IMR-90 (cell line): Measurements from ENCODE around the gene GIT1.

Experiments used
- CEBPB ChIP-seq: IDR thresholded peaks from 2 replicates; pipeline ENCODE4 v1.6.1; 2012; ENCODE audit warnings: low read depth, low read length, improper control_type of control experiment
- CTCF ChIP-seq: conservative IDR thresholded peaks from 2 replicates; pipeline ENCODE4 v1.5.1; 2012; ENCODE audit warnings: mild to moderate bottlenecking, low read depth, low read length, improper control_type of control experiment
- ELK1 ChIP-seq: fragments of 150-350 bp; IDR thresholded peaks from 2 replicates; pipeline ENCODE4 v1.6.1; 2016; ENCODE audit warnings: low read depth, mild to moderate bottlenecking, low read length, moderate library complexity, borderline replicate concordance
- FOS ChIP-seq: fragments of 150-350 bp; IDR thresholded peaks from 2 replicates; pipeline ENCODE4 v1.6.1; 2016; ENCODE audit warnings: low read depth, low read length
- MAFK ChIP-seq: IDR thresholded peaks from 2 replicates; pipeline ENCODE4 v1.6.1; 2012; ENCODE audit warnings: low read depth, low read length, improper control_type of control experiment
- NFE2L2 ChIP-seq: fragments of 150-350 bp; IDR thresholded peaks from 2 replicates; pipeline ENCODE4 v1.6.1; 2016; ENCODE audit warnings: low read depth, mild to moderate bottlenecking, low read length
- RAD21 ChIP-seq: IDR thresholded peaks from 2 replicates; pipeline ENCODE4 v1.6.1; 2012; ENCODE audit warnings: low read length, improper control_type of control experiment
- SMC3 ChIP-seq: fragments of 150-350 bp; IDR thresholded peaks from 2 replicates; pipeline ENCODE4 v1.6.1; 2016; ENCODE audit warnings: low read depth, mild to moderate bottlenecking, antibody characterized with exemption, low read length, moderate library complexity
- USF2 ChIP-seq: fragments of 150-350 bp; IDR thresholded peaks from 2 replicates; pipeline ENCODE4 v1.6.1; 2017; ENCODE audit warnings: mild to moderate bottlenecking, antibody characterized with exemption, low read length, low read depth

- no peak for TF ChIP-seq MAFK
- TF ChIP-seq CTCF: no peak
- TF ChIP-seq RAD21: no peak
- TF ChIP-seq FOS: no peak
- TF ChIP-seq SMC3: no peak
- TF ChIP-seq NFE2L2: no peak
- no peak for TF ChIP-seq USF2
- no peak for TF ChIP-seq ELK1
- TF ChIP-seq CEBPB: no peak
These were observed 27.0 kb upstream of the GIT1 start for GRCh38 chr17:29616300-29617048.
